Skin of body (tissue), 2 donors: ENCODE measurements around the gene CDK4. TPM values are rescaled to one million over a fixed set of nuclear protein-coding genes. Genes with fewer than 3 reads are reported as not detected.

Experiments
- DNase-seq: peaks from one replicate; lab custom pipeline; 2025; lab: John Stamatoyannopoulos, UW
- total RNA-seq: library from RNA; depleted of rRNA; stranded (reverse); fragments of >200 nt; gene quantifications from one replicate; pipeline ENCODE4 v1.2.3, GENCODE V29; 2014

CDK4 gene
- total RNA-seq, 1 donor from 2014 or later, result 69.6 TPM

- DNase-seq, result no peak
Measured at GRCh38 chr12:57757771-57758170, 5.7 kb upstream of the CDK4 start.

GRCh38 chr12:57756406-57757341 is 4.6 kb upstream of the CDK4 start:
- no peak for DNase-seq

- no peak for DNase-seq
Measured at GRCh38 chr12:57755454-57756372, 3.6 kb upstream of the CDK4 start.

- DNase-seq, result no peak
Measured at GRCh38 chr12:57755194-57755453, 3.0 kb upstream of the CDK4 start.

- DNase-seq, result no peak
Measured at GRCh38 chr12:57754411-57755193, 2.5 kb upstream of the CDK4 start, which contains the start of gene MARCHF9. TSS of gene MARCHF9 (plus strand) at chr12:57755103. CDS start at chr12:57755529, 426 bp downstream.

GRCh38 chr12:57753756-57754337 is 1.7 kb upstream of the CDK4 start:
- no peak for DNase-seq

GRCh38 chr12:57752668-57753000 is 524 bp upstream of the CDK4 start:
- no peak for DNase-seq

GRCh38 chr12:57751432-57751787 is 700 bp downstream of the CDK4 start:
- no peak for DNase-seq

- no peak for DNase-seq
Measured at GRCh38 chr12:57750561-57751431, 1.3 kb downstream of the CDK4 start.

- DNase-seq, result no peak
Measured at GRCh38 chr12:57749061-57749460, 3.0 kb downstream of the CDK4 start.

- DNase-seq, result no peak
Measured at GRCh38 chr12:57746025-57746424, 6.1 kb downstream of the CDK4 start.

- DNase-seq, result no peak
Measured at GRCh38 chr12:57745485-57745881, 6.6 kb downstream of the CDK4 start.

GRCh38 chr12:57744777-57745484 is 7.2 kb downstream of the CDK4 start, which contains the start of gene TSPAN31:
TSS of gene TSPAN31 (plus strand) at chr12:57745039. CDS start at chr12:57745155, 116 bp downstream.
- DNase-seq, result peak; percentile 99

- peak; percentile 78 for DNase-seq
Measured at GRCh38 chr12:57744194-57744776, 7.8 kb downstream of the CDK4 start.

- DNase-seq, result no peak
Measured at GRCh38 chr12:57743769-57744168, 8.3 kb downstream of the CDK4 start.

- no peak for DNase-seq
Measured at GRCh38 chr12:57741844-57742738, 10.0 kb downstream of the CDK4 start.

- DNase-seq, result no peak
Measured at GRCh38 chr12:57741413-57741789, 10.7 kb downstream of the CDK4 start.
